Stomach (tissue), 9 donors: Measurements from ENCODE around the gene HIPK4. TPM values are rescaled to one million over a fixed set of nuclear protein-coding genes. Genes with fewer than 3 reads are reported as not detected.

Source experiments
- DNase-seq, 2 donors: peaks; one replicate each; pipeline versions ENCODE4 v3.0.0 to v3.0.0-alpha.2; 2013 to 2019
- H3K27ac ChIP-seq, 5 donors: fragments of 200-600 bp in 4 of 5; sonication (generic) in 4 of 5; one replicate each; pipeline ENCODE4 v1.5.1; 2013 to 2019; ENCODE audit warnings: mild to moderate bottlenecking in 1 of 5, moderate library complexity in 1 of 5
- H3K27me3 ChIP-seq, 3 donors: fragments of 200-600 bp; sonication (generic); one replicate each; pipeline ENCODE4 v1.5.1; 2017 to 2019; ENCODE audit warnings: mixed run types in 1 of 3
- H3K36me3 ChIP-seq, 4 donors: fragments of 200-600 bp; sonication (generic); 1 replicate in 3 of 4; 2 replicates in 1 of 4; pipeline ENCODE4 v1.5.1; 2016 to 2019
- H3K4me1 ChIP-seq, 4 donors: fragments of 200-600 bp; sonication (generic); one replicate each; pipeline ENCODE4 v1.5.1; 2016 to 2019
- H3K4me3 ChIP-seq, 4 donors: fragments of 200-600 bp; sonication (generic) in 3 of 4; one replicate each; pipeline ENCODE4 v1.5.1; 2016 to 2019; ENCODE audit warnings: mild to moderate bottlenecking in 1 of 4
- H3K9me3 ChIP-seq, 4 donors: fragments of 200-600 bp; sonication (generic); one replicate each; pipeline ENCODE4 v1.5.1; 2016 to 2019
- CTCF ChIP-seq, 7 experiments: fragments of 450-650 bp in 4 of 7; fragments of 200-600 bp in 3 of 7; sonication (generic) in 3 of 7; IDR thresholded peaks; one replicate each; pipeline ENCODE4 v1.5.1; 2016 to 2019; ENCODE audit warnings: antibody characterized with exemption in 7 of 7, control low read depth in 2 of 7, mild to moderate bottlenecking in 1 of 7
- EP300 ChIP-seq: sonication (generic); formaldehyde crosslinking; IDR thresholded peaks from one replicate; pipeline ENCODE4 v1.6.1; 2017; ENCODE audit warnings: antibody characterized with exemption
- POLR2A ChIP-seq, 4 donors: fragments of 450-650 bp; IDR thresholded peaks; one replicate each; pipeline ENCODE4 v1.6.1; 2016; ENCODE audit warnings: antibody characterized with exemption in 4 of 4, control low read depth in 2 of 4, mild to moderate bottlenecking in 1 of 4, moderate library complexity in 1 of 4
- POLR2AphosphoS5 ChIP-seq, 3 donors: sonication (generic); formaldehyde crosslinking; IDR thresholded peaks; one replicate each; pipeline ENCODE4 v1.6.1; 2016; ENCODE audit warnings: antibody characterized with exemption in 3 of 3
- WGBS, 5 donors: extraction: QIAGEN DNeasy Blood & Tissue Kit in 3 of 5; methylation state at CpG; one replicate each; pipeline versions ENCODE4 v1.1.5 to v1.1.7; 2013 to 2018; 5-methylcytosine and 5-hydroxymethylcytosine counted together
- intact Hi-C: fragments of 100-400 bp; cut with DNase I; formaldehyde crosslinking; loops from one replicate; pipeline ENCODE4 v1.15.1; 2023; ENCODE audit warnings: low total_unique reads
- polyA plus RNA-seq, 3 donors: library from polyadenylated mRNA; stranded (reverse); fragments of 200-250 nt; gene quantifications; one replicate each; pipeline ENCODE4 v1.2.3, GENCODE V29; 2013
- total RNA-seq, 5 donors: library from RNA; depleted of rRNA; stranded (reverse); fragments of >200 nt; gene quantifications; one replicate each; pipeline versions ENCODE4 v1.1.0 to v1.2.3, GENCODE V29; 2014 to 2016
- donor health status: healthy with polysubstance abuse.
- donor health status: Bipolar disorder and iron deficiency.
- donor health status: healthy.

Gene HIPK4
- total and polyA plus RNA-seq, 8 donors = 0.05 to 0.46 (median 0.12) TPM; not detected in 5

GRCh38 chr19:40365010-40365409 is 25.0 kb downstream of the HIPK4 start:
- DNase-seq = no peak
- Histone ChIP-seq H3K27me3 (no peaks in the 10 kb centered on the region), H3K27ac (no peak overlapping the region), H3K4me1 (peaks cover 0 to 32% (median 17%) of the 10 kb centered on the region in 4 donors), H3K4me3 (peak overlapping the region in 3 of 4 donors; percentile 42 to 44 (median 42)), H3K9me3 (no peaks in the 10 kb centered on the region), H3K36me3 (peaks cover 14 to 47% (median 37%) of the 10 kb centered on the region in 4 donors)
- intact Hi-C loops = no loop called here
- no peak for TF ChIP-seq EP300
- TF ChIP-seq POLR2A (IDR thresholded peaks at IDR 0.05) = no peak
- no peak for TF ChIP-seq CTCF (IDR thresholded peaks at IDR 0.05)
- TF ChIP-seq POLR2AphosphoS5 (IDR thresholded peaks at IDR 0.05) = no peak
- 55 to 76% (median 61%) methylated on average over 3 of the region's 3 CpGs for WGBS, 5 donors

GRCh38 chr19:40363069-40363468 is 26.9 kb downstream of the HIPK4 start:
- TF ChIP-seq POLR2A (IDR thresholded peaks at IDR 0.05) (no peak), EP300 (no peak), POLR2AphosphoS5 (IDR thresholded peaks at IDR 0.05) (no peak), CTCF (IDR thresholded peaks at IDR 0.05) (no peak)
- no peaks in the 10 kb centered on the region for H3K27me3 ChIP-seq
- H3K27ac ChIP-seq = no peak overlapping the region
- peaks cover 8 to 43% (median 24%) of the 10 kb centered on the region in 4 donors for H3K36me3 ChIP-seq
- peaks cover 0 to 50% (median 17%) of the 10 kb centered on the region in 4 donors for H3K4me1 ChIP-seq
- 64 to 82% (median 79%) methylated on average over 5 of the region's 5 CpGs for WGBS, 5 donors
- H3K9me3 ChIP-seq = no peaks in the 10 kb centered on the region
- intact Hi-C loops = no loop called here
- no peak overlapping the region for H3K4me3 ChIP-seq
- no peak for DNase-seq

GRCh38 chr19:40362160-40362559 is 27.8 kb downstream of the HIPK4 start:
- Histone ChIP-seq H3K4me3 (no peak overlapping the region), H3K27me3 (no peaks in the 10 kb centered on the region), H3K4me1 (peaks cover 0 to 50% (median 19%) of the 10 kb centered on the region in 4 donors), H3K36me3 (peaks cover 8 to 34% (median 15%) of the 10 kb centered on the region in 4 donors), H3K9me3 (no peaks in the 10 kb centered on the region), H3K27ac (no peak overlapping the region)
- WGBS, 5 donors = 87 to 94% (median 91%) methylated on average over 3 of the region's 3 CpGs
- no peak for TF ChIP-seq CTCF (IDR thresholded peaks at IDR 0.05)
- TF ChIP-seq POLR2A (IDR thresholded peaks at IDR 0.05) = no peak
- no peak for TF ChIP-seq POLR2AphosphoS5 (IDR thresholded peaks at IDR 0.05)
- no peak for TF ChIP-seq EP300
- intact Hi-C loops = no loop called here
- no peak for DNase-seq

- H3K27ac ChIP-seq = peak overlapping the region in 1 of 5 donors; percentile 7
Observed at GRCh38 chr19:40360708-40361241, 29.2 kb downstream of the HIPK4 start.

More at GRCh38 chr19:40360708-40361241, 29.2 kb downstream of the HIPK4 start:
- H3K4me3 ChIP-seq = no peak overlapping the region
- peaks cover 0 to 26% (median 8%) of the 10 kb centered on the region in 4 donors for H3K36me3 ChIP-seq
- 87 to 93% (median 89%) methylated on average over 12 of the region's 12 CpGs for WGBS, 5 donors
- H3K9me3 ChIP-seq = no peaks in the 10 kb centered on the region
- H3K4me1 ChIP-seq = peaks cover 0 to 36% (median 11%) of the 10 kb centered on the region in 4 donors
- no peaks in the 10 kb centered on the region for H3K27me3 ChIP-seq
- TF ChIP-seq POLR2AphosphoS5 (IDR thresholded peaks at IDR 0.05) = no peak
- TF ChIP-seq EP300 = no peak
- TF ChIP-seq CTCF (IDR thresholded peaks at IDR 0.05) = no peak
- no peak for TF ChIP-seq POLR2A (IDR thresholded peaks at IDR 0.05)
- intact Hi-C loops = no loop called here
- DNase-seq = no peak
